ENCODE measurements around the gene TRMT112.

DNA sequence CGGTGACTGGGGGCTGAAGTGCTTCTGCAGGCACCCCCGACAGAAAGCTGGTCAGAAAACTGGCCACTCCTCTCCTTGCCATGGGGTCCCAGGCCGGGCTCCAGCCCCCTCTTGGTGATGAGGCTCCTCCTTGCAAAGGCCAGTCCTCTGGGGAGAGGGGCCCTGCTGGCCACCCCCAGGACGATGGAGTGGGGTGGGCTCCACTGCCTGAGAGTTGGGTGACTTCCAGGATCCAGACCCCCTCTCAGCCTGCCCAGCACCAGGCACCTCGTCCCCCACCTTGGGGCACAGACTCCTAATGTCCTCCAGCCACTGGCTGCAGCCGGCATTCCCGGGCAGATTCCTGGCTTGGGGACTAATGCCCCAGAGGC lies 41.2 kb upstream of the TRMT112 start:
- TF ChIP-seq, protein P1, sequence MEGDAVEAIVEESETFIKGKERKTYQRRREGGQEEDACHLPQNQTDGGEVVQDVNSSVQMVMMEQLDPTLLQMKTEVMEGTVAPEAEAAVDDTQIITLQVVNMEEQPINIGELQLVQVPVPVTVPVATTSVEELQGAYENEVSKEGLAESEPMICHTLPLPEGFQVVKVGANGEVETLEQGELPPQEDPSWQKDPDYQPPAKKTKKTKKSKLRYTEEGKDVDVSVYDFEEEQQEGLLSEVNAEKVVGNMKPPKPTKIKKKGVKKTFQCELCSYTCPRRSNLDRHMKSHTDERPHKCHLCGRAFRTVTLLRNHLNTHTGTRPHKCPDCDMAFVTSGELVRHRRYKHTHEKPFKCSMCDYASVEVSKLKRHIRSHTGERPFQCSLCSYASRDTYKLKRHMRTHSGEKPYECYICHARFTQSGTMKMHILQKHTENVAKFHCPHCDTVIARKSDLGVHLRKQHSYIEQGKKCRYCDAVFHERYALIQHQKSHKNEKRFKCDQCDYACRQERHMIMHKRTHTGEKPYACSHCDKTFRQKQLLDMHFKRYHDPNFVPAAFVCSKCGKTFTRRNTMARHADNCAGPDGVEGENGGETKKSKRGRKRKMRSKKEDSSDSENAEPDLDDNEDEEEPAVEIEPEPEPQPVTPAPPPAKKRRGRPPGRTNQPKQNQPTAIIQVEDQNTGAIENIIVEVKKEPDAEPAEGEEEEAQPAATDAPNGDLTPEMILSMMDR (conservative IDR thresholded peaks at IDR 0.05; ENCODE audit: low read length) = no peak
- TF ChIP-seq EZH2phosphoT487 (IDR thresholded peaks at IDR 0.05; ENCODE audit: borderline replicate concordance, low read depth, low read length) = no peak

All from OCI-LY7 (cell line).